ENCODE data around the gene CHST10. TPM values are rescaled to one million over a fixed set of nuclear protein-coding genes. Genes with fewer than 3 reads are reported as not detected.

Gene CHST10
- total RNA-seq, 1 experiment from 2014 or later: 24.4 TPM

GRCh38 chr2:100427111-100427510 is 9.6 kb upstream of the CHST10 start:
- ChIA-PET POLR2A (no interaction called here), CTCF (no interaction called here)

More at GRCh38 chr2:100427111-100427510, 9.6 kb upstream of the CHST10 start:
- Mint-ChIP-seq H3K4me3 (no peak overlapping the region), H3K27ac (no peak overlapping the region), H3K4me1 (peaks cover 11% of the 10 kb centered on the region), H3K36me3 (peaks cover 5% of the 10 kb centered on the region), H3K27me3 (ENCODE audit: low read depth) (peaks cover 3% of the 10 kb centered on the region; the same call in 1 of the 2 replicates), H3K9me3 (peaks cover 37% of the 10 kb centered on the region)
- DNase-seq (ENCODE audit: low spot score) (no peak), ATAC-seq (no peak)
- TF ChIP-seq ATF2 (CRISPR knock-in tag; IDR thresholded peaks at IDR 0.05; ENCODE audit: borderline replicate concordance, low read depth) (no peak), ZNF512 (CRISPR knock-in tag; IDR thresholded peaks at IDR 0.05; ENCODE audit: borderline replicate concordance) (no peak), EMX1 (CRISPR knock-in tag; IDR thresholded peaks at IDR 0.05) (no peak), PRDM15 (CRISPR knock-in tag; IDR thresholded peaks at IDR 0.05) (no peak), STAT6 (CRISPR knock-in tag; conservative IDR thresholded peaks at IDR 0.05; ENCODE audit: low read depth) (no peak), SMAD4 (CRISPR knock-in tag; IDR thresholded peaks at IDR 0.05) (no peak), JUN (CRISPR knock-in tag; IDR thresholded peaks at IDR 0.05) (no peak), ZSCAN18 (CRISPR knock-in tag; IDR thresholded peaks at IDR 0.05) (no peak), GRHL2 (CRISPR knock-in tag; IDR thresholded peaks at IDR 0.05; ENCODE audit: insufficient replicate concordance, severe bottlenecking) (no peak), ELF4 (CRISPR knock-in tag; IDR thresholded peaks at IDR 0.05; ENCODE audit: low read depth) (no peak), SOX15 (CRISPR knock-in tag; IDR thresholded peaks at IDR 0.05) (no peak), FOXP1 (CRISPR knock-in tag; IDR thresholded peaks at IDR 0.05; ENCODE audit: borderline replicate concordance) (no peak)

All from WTC11 (cell line).